GM13976 (cell line): ENCODE data around the gene PPP1R13B.

Source experiments
- DNase-seq: peaks from one replicate; pipeline ENCODE4 v3.0.0; 2012; ENCODE audit warnings: low spot score
- CTCF ChIP-seq: IDR thresholded peaks from 2 replicates; pipeline ENCODE4 v1.5.1; 2012; ENCODE audit warnings: borderline replicate concordance, mild to moderate bottlenecking; ENCODE audit not compliant: insufficient read depth; ENCODE audit errors: extremely low read depth, missing control alignments, control extremely low read depth
- in situ Hi-C: fragments of 300-500 bp; cut with MboI; formaldehyde crosslinking; loops from one replicate; pipeline ENCODE4 v1.12.0; 2022; ENCODE audit warnings: low sequenced_read_pairs, mixed read lengths, inconsistent platforms; ENCODE audit not compliant: unreplicated experiment

PPP1R13B gene

GRCh38 chr14:103871596-103872480 lies 24.5 kb upstream of the PPP1R13B start:
- TF ChIP-seq CTCF, result no peak
- in situ Hi-C loops, result no loop called here
- DNase-seq, result peak; percentile 96

GRCh38 chr14:103870891-103871595 lies 23.7 kb upstream of the PPP1R13B start:
- no peak for DNase-seq
- in situ Hi-C loops, result no loop called here
- no peak for TF ChIP-seq CTCF

GRCh38 chr14:103870144-103870876 lies 22.9 kb upstream of the PPP1R13B start:
- TF ChIP-seq CTCF, result no peak
- in situ Hi-C loops, result no loop called here
- no peak for DNase-seq

- DNase-seq, result no peak
- in situ Hi-C loops, result no loop called here
- TF ChIP-seq CTCF, result no peak
Observed at GRCh38 chr14:103869406-103870143, 22.2 kb upstream of the PPP1R13B start.

- in situ Hi-C loops, result no loop called here
- TF ChIP-seq CTCF, result no peak
- DNase-seq, result no peak
Observed at GRCh38 chr14:103868242-103868897, 21.0 kb upstream of the PPP1R13B start.
